MM.1S (cell line): ENCODE results near the gene NBAS.

Experiments used
- DNase-seq: peaks from one replicate; pipeline ENCODE4 v3.0.0-alpha.2; 2015
- H2AFZ ChIP-seq: fragments of 300-600 bp; sonication (generic); 2 replicates; pipeline ENCODE4 v1.6.0; 2016; ENCODE audit warnings: antibody characterized with exemption, low read length
- H3F3A ChIP-seq: fragments of 300-600 bp; sonication (generic); 2 replicates; pipeline ENCODE4 v1.6.1; 2016; ENCODE audit warnings: mild to moderate bottlenecking, antibody characterized with exemption, low read length, moderate library complexity, mixed read lengths; ENCODE audit not compliant: insufficient read depth
- H3K27ac ChIP-seq: fragments of 300-600 bp; sonication (generic); 2 replicates; pipeline ENCODE4 v1.5.1; 2016; ENCODE audit warnings: mild to moderate bottlenecking, low read length
- H3K27me3 ChIP-seq: fragments of 300-600 bp; sonication (generic); replicated peaks from 2 replicates; pipeline ENCODE4 v1.6.0; 2016; ENCODE audit warnings: low read length; ENCODE audit not compliant: insufficient read depth
- H3K36me3 ChIP-seq: fragments of 300-600 bp; sonication (generic); replicated peaks from 2 replicates; pipeline ENCODE4 v1.6.1; 2016; ENCODE audit warnings: mild to moderate bottlenecking, low read length, mixed read lengths; ENCODE audit not compliant: insufficient read depth
- H3K4me1 ChIP-seq: fragments of 300-600 bp; sonication (generic); 2 replicates; pipeline ENCODE4 v1.6.1; 2016; ENCODE audit warnings: low read length, mixed read lengths
- H3K4me2 ChIP-seq: fragments of 300-600 bp; sonication (generic); 2 replicates; pipeline ENCODE4 v1.6.0; 2016; ENCODE audit warnings: low read depth, low read length
- H3K4me3 ChIP-seq: fragments of 300-600 bp; sonication (generic); 2 replicates; pipeline ENCODE4 v1.5.1; 2016; ENCODE audit warnings: low read length, mixed read lengths
- H3K79me2 ChIP-seq: fragments of 300-600 bp; sonication (generic); 2 replicates; pipeline ENCODE4 v1.6.1; 2016; ENCODE audit warnings: mixed run types, low read length, mixed read lengths
- H3K9ac ChIP-seq: fragments of 300-600 bp; sonication (generic); 2 replicates; pipeline ENCODE4 v1.6.1; 2016; ENCODE audit warnings: low read length, mixed read lengths
- H3K9me2 ChIP-seq: fragments of 300-600 bp; sonication (generic); replicated peaks from 2 replicates; pipeline ENCODE4 v1.6.1; 2016; ENCODE audit warnings: mild to moderate bottlenecking, low read length, mixed read lengths; ENCODE audit not compliant: insufficient read depth
- H3K9me3 ChIP-seq: fragments of 300-600 bp; sonication (generic); replicated peaks from 2 replicates; pipeline ENCODE4 v1.6.1; 2016; ENCODE audit warnings: mild to moderate bottlenecking, low read length, mixed read lengths; ENCODE audit not compliant: insufficient read depth
- H4K20me1 ChIP-seq: fragments of 300-600 bp; sonication (generic); 2 replicates; pipeline ENCODE4 v1.6.1; 2016; ENCODE audit warnings: mild to moderate bottlenecking, low read length, moderate library complexity, mixed read lengths; ENCODE audit not compliant: insufficient read depth
- CTCF ChIP-seq: fragments of 300-600 bp; sonication (generic); IDR thresholded peaks from 2 replicates; pipeline ENCODE4 v1.5.1; 2016; ENCODE audit warnings: antibody characterized with exemption, low read length, mixed read lengths
- EZH2 ChIP-seq: fragments of 300-600 bp; sonication (generic); optimal IDR thresholded peaks from 2 replicates; pipeline ENCODE3; 2017; ENCODE audit warnings: low read depth, mild to moderate bottlenecking, antibody characterized with exemption, low read length, mixed read lengths
- EZH2phosphoT487 ChIP-seq: fragments of 300-600 bp; sonication (generic); IDR thresholded peaks from 2 replicates; pipeline ENCODE4 v1.6.1; 2018; ENCODE audit warnings: antibody characterized with exemption, low read length

NBAS gene

GRCh38 chr2:15412309-15412708, 148.8 kb downstream of the NBAS start:
- Histone ChIP-seq H3K36me3 (no peaks in the 10 kb centered on the region), H2AFZ (no peak overlapping the region), H3K9me2 (no peaks in the 10 kb centered on the region), H3K27me3 (no peaks in the 10 kb centered on the region), H3K9ac (no peak overlapping the region), H3F3A (no peaks in the 10 kb centered on the region), H3K79me2 (no peaks in the 10 kb centered on the region), H3K9me3 (no peaks in the 10 kb centered on the region), H4K20me1 (no peaks in the 10 kb centered on the region), H3K4me1 (no peaks in the 10 kb centered on the region), H3K4me3 (no peak overlapping the region), H3K27ac (no peak overlapping the region), H3K4me2 (no peak overlapping the region)
- DNase-seq, result no peak
- TF ChIP-seq EZH2, result no peak
- no peak for TF ChIP-seq EZH2phosphoT487
- TF ChIP-seq CTCF, result no peak

GRCh38 chr2:15410884-15411283, 150.2 kb downstream of the NBAS start:
- no peak overlapping the region for H3K27ac ChIP-seq
- no peak for TF ChIP-seq CTCF
- no peak for TF ChIP-seq EZH2
- no peak for TF ChIP-seq EZH2phosphoT487
- DNase-seq, result no peak
- H3K79me2 ChIP-seq, result no peaks in the 10 kb centered on the region
- H4K20me1 ChIP-seq, result no peaks in the 10 kb centered on the region
- no peak overlapping the region for H3K4me2 ChIP-seq
- no peaks in the 10 kb centered on the region for H3K27me3 ChIP-seq
- H3K4me1 ChIP-seq, result no peaks in the 10 kb centered on the region
- H2AFZ ChIP-seq, result no peak overlapping the region
- H3K9me2 ChIP-seq, result no peaks in the 10 kb centered on the region
- H3K9ac ChIP-seq, result no peak overlapping the region
- H3F3A ChIP-seq, result no peaks in the 10 kb centered on the region
- no peaks in the 10 kb centered on the region for H3K36me3 ChIP-seq
- H3K9me3 ChIP-seq, result no peaks in the 10 kb centered on the region
- H3K4me3 ChIP-seq, result no peak overlapping the region

- Histone ChIP-seq H3K9me3 (no peaks in the 10 kb centered on the region), H3K4me2 (no peak overlapping the region)
- TF ChIP-seq EZH2, result no peak
- no peak for TF ChIP-seq EZH2phosphoT487
- no peak for TF ChIP-seq CTCF
Observed at GRCh38 chr2:15408759-15409158, 152.4 kb downstream of the NBAS start.

More at GRCh38 chr2:15408759-15409158, 152.4 kb downstream of the NBAS start:
- no peaks in the 10 kb centered on the region for H3F3A ChIP-seq
- H3K4me1 ChIP-seq, result no peaks in the 10 kb centered on the region
- H3K27ac ChIP-seq, result no peak overlapping the region
- no peak overlapping the region for H3K4me3 ChIP-seq
- H3K36me3 ChIP-seq, result no peaks in the 10 kb centered on the region
- no peaks in the 10 kb centered on the region for H3K27me3 ChIP-seq
- H2AFZ ChIP-seq, result no peak overlapping the region
- no peaks in the 10 kb centered on the region for H3K79me2 ChIP-seq
- no peak overlapping the region for H3K9ac ChIP-seq
- no peak for DNase-seq
- H3K9me2 ChIP-seq, result no peaks in the 10 kb centered on the region
- H4K20me1 ChIP-seq, result no peaks in the 10 kb centered on the region
